ENCODE data around the gene XYLB.

GRCh38 chr3:38453913-38454177 is 107.3 kb downstream of the XYLB start:
- TF ChIP-seq CTCF (IDR thresholded peaks at IDR 0.05) (no peak), POLR2A (IDR thresholded peaks at IDR 0.05) (no peak)

Data from ovary (tissue), 3 donors.